GM13976 (cell line): Measurements from ENCODE around the gene BTBD10.

Source experiments
- DNase-seq: peaks from one replicate; pipeline ENCODE4 v3.0.0; 2012; ENCODE audit warnings: low spot score
- CTCF ChIP-seq: IDR thresholded peaks from 2 replicates; pipeline ENCODE4 v1.5.1; 2012; ENCODE audit warnings: borderline replicate concordance, mild to moderate bottlenecking; ENCODE audit not compliant: insufficient read depth; ENCODE audit errors: extremely low read depth, missing control alignments, control extremely low read depth
- in situ Hi-C: fragments of 300-500 bp; cut with MboI; formaldehyde crosslinking; loops from one replicate; pipeline ENCODE4 v1.12.0; 2022; ENCODE audit warnings: low sequenced_read_pairs, mixed read lengths, inconsistent platforms; ENCODE audit not compliant: unreplicated experiment

BTBD10 gene

GRCh38 chr11:13338427-13339069 is 124.5 kb downstream of the BTBD10 start:
- no peak for TF ChIP-seq CTCF
- in situ Hi-C loops, result loop anchor here (10.0 to 25.0 kb wide), 2 partner anchors 124 to 376 kb away; no protein-coding TSS in a partner anchor
- DNase-seq, result no peak

DNA sequence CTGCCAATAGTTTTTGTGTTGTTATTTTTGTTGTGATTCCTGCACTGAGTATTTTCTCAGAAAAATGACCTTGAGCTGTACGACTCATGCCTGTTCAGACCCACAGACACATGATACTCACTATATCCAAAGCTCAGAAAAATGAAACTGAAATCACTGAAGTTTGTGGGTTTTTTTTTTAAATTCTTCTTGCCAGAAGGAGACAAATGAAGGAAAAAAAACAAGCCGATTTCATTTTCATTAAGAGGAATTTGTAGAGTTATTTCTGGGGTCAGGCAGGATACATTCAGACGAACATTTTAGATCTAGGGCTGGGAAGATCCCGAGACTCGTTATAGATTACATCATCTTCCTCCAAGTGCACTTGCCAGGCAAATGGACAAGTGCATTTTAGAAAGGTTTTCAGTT is 125.0 kb downstream of the BTBD10 start:
- no peak for TF ChIP-seq CTCF
- in situ Hi-C loops, result loop anchor here (10.0 to 25.0 kb wide), 2 partner anchors 123 to 376 kb away; no protein-coding TSS in a partner anchor
- DNase-seq, result no peak
